Activated CD8-positive, alpha-beta memory T cell treated with anti-CD3 and anti-CD28 coated beads, Interleukin-2, amount 10 ng/mL, durations not matched to agents 7 days and 5 days (primary cell): Measurements from ENCODE around the gene DDX18. TPM values are rescaled to one million over a fixed set of nuclear protein-coding genes. Genes with fewer than 3 reads are reported as not detected.
"Not testable (repeated sequence)": the region's sequence is repeated elsewhere in the genome, so short reads cannot be mapped to it uniquely, and the experiment has no call there.

Source experiments
- ATAC-seq: fragments of 150-1000 bp; cut with Tn5 transposase; one replicate; pipeline ENCODE4 v1.10.0; 2021; ENCODE audit warnings: moderate library complexity
- CTCF ChIA-PET: fragments of 350-600 bp; sonication (Branson Sonifier 250); formaldehyde crosslinking; loops from one replicate; lab custom pipeline; 2021; ENCODE audit warnings: antibody characterized with exemption; lab: Charles Lee
- DNase-seq: peaks from one replicate; pipeline ENCODE4 v3.0.0-alpha.2; 2020
- H3K27ac Mint-ChIP-seq: one replicate; pipeline ENCODE4 v1.8.0; 2021; ENCODE audit warnings: mild to moderate bottlenecking, mixed read lengths
- H3K27me3 Mint-ChIP-seq: one replicate; pipeline ENCODE4 v1.8.0; 2021; ENCODE audit warnings: mixed read lengths
- H3K36me3 Mint-ChIP-seq: one replicate; pipeline ENCODE4 v1.8.0; 2021; ENCODE audit warnings: mild to moderate bottlenecking, mixed read lengths
- H3K4me1 Mint-ChIP-seq: one replicate; pipeline ENCODE4 v1.8.0; 2021; ENCODE audit warnings: mixed read lengths
- H3K4me3 Mint-ChIP-seq: one replicate; pipeline ENCODE4 v1.8.0; 2021; ENCODE audit warnings: mild to moderate bottlenecking, moderate library complexity, mixed read lengths
- H3K9me3 Mint-ChIP-seq: one replicate; pipeline ENCODE4 v1.8.0; 2022; ENCODE audit warnings: low read depth, mixed read lengths
- total RNA-seq, 2 experiments: library from RNA; stranded (reverse); gene quantifications; one replicate each; pipeline ENCODE4 v1.2.3, GENCODE V29; 2021

Gene DDX18
- 10 to 100 TPM; 55.3 to 78.2 TPM for total RNA-seq

- Mint-ChIP-seq H3K4me1 (peaks cover 33% of the 10 kb centered on the region), H3K27me3 (no peaks in the 10 kb centered on the region), H3K9me3 (no peaks in the 10 kb centered on the region), H3K27ac (peak within 1 kb of the TSS; percentile 96), H3K36me3 (peaks cover 27% of the 10 kb centered on the region), H3K4me3 (peak within 1 kb of the TSS; percentile 98)
- peak; percentile 94 for ATAC-seq
- CTCF ChIA-PET: interaction anchor here (0.7 to 3.3 kb wide), 20 partner anchors 11 to 409 kb away, joined by 3 to 72 read pairs (median 4); partner anchors contain the start of genes CCDC93 and INSIG2
- peak; percentile 98 for DNase-seq
Observed at GRCh38 chr2:117814417-117815264, at the start of gene DDX18. Gene DDX18 (plus strand): TSS chr2:117814691. CDS start chr2:117814778, 87 bp downstream.

- CTCF ChIA-PET: no interaction called here
- no peaks in the 10 kb centered on the region for H3K4me1 Mint-ChIP-seq
- H3K36me3 Mint-ChIP-seq: no peaks in the 10 kb centered on the region
- H3K27ac Mint-ChIP-seq: no peak overlapping the region
- no peak overlapping the region for H3K4me3 Mint-ChIP-seq
- no peaks in the 10 kb centered on the region for H3K9me3 Mint-ChIP-seq
- no peak for DNase-seq
- peaks cover 2% of the 10 kb centered on the region for H3K27me3 Mint-ChIP-seq
- ATAC-seq: no peak
Observed at GRCh38 chr2:117770730-117771129, 43.8 kb upstream of the DDX18 start.

- Mint-ChIP-seq H3K27ac (no peak overlapping the region), H3K36me3 (no peaks in the 10 kb centered on the region), H3K4me3 (no peak overlapping the region), H3K27me3 (peaks cover 2% of the 10 kb centered on the region), H3K9me3 (no peaks in the 10 kb centered on the region), H3K4me1 (no peaks in the 10 kb centered on the region)
- CTCF ChIA-PET: interaction anchor here (1.5 kb wide), 1 partner anchor 14 kb away, joined by 4 read pairs; no protein-coding TSS in a partner anchor
- no peak for ATAC-seq
- DNase-seq: no peak
Observed at GRCh38 chr2:117771969-117772630, 42.4 kb upstream of the DDX18 start.

GRCh38 chr2:117774716-117775115 is 39.8 kb upstream of the DDX18 start:
- Mint-ChIP-seq H3K4me1 (no peaks in the 10 kb centered on the region), H3K36me3 (no peaks in the 10 kb centered on the region), H3K9me3 (no peaks in the 10 kb centered on the region), H3K4me3 (no peak overlapping the region), H3K27me3 (no peaks in the 10 kb centered on the region), H3K27ac (no peak overlapping the region)
- ATAC-seq (no peak), DNase-seq (no peak)
- CTCF ChIA-PET: no interaction called here

- Mint-ChIP-seq H3K4me3 (no peak overlapping the region), H3K9me3 (no peaks in the 10 kb centered on the region), H3K4me1 (no peaks in the 10 kb centered on the region), H3K27ac (no peak overlapping the region), H3K36me3 (no peaks in the 10 kb centered on the region), H3K27me3 (no peaks in the 10 kb centered on the region)
- CTCF ChIA-PET: no interaction called here
- DNase-seq (no peak), ATAC-seq (no peak)
Observed at GRCh38 chr2:117775703-117776219, 38.7 kb upstream of the DDX18 start.

- no peaks in the 10 kb centered on the region for H3K4me1 Mint-ChIP-seq
- H3K27me3 Mint-ChIP-seq: no peaks in the 10 kb centered on the region
- H3K36me3 Mint-ChIP-seq: no peaks in the 10 kb centered on the region
- ATAC-seq (no peak), DNase-seq (no peak)
- no peaks in the 10 kb centered on the region for H3K9me3 Mint-ChIP-seq
- CTCF ChIA-PET: no interaction called here
- H3K4me3 Mint-ChIP-seq: no peak overlapping the region
- H3K27ac Mint-ChIP-seq: no peak overlapping the region
Observed at GRCh38 chr2:117776888-117777287, 37.6 kb upstream of the DDX18 start.

- no peak overlapping the region for H3K4me3 Mint-ChIP-seq
- no peaks in the 10 kb centered on the region for H3K27me3 Mint-ChIP-seq
- ATAC-seq (no peak), DNase-seq (peak; percentile 46)
- CTCF ChIA-PET: interaction anchor here (0.6 to 1.3 kb wide), 4 partner anchors 10 to 28 kb away, joined by 3 to 4 read pairs (median 4); no protein-coding TSS in a partner anchor
- H3K27ac Mint-ChIP-seq: no peak overlapping the region
- no peaks in the 10 kb centered on the region for H3K36me3 Mint-ChIP-seq
- peaks cover 3% of the 10 kb centered on the region for H3K9me3 Mint-ChIP-seq
- no peaks in the 10 kb centered on the region for H3K4me1 Mint-ChIP-seq
Observed at GRCh38 chr2:117785740-117786139, 28.8 kb upstream of the DDX18 start.

- H3K4me1 Mint-ChIP-seq: no peaks in the 10 kb centered on the region
- no peaks in the 10 kb centered on the region for H3K36me3 Mint-ChIP-seq
- ATAC-seq: no peak
Observed at GRCh38 chr2:117786520-117786919, 28.0 kb upstream of the DDX18 start.

GRCh38 chr2:117789505-117789904 is 25.0 kb upstream of the DDX18 start:
- H3K27me3 Mint-ChIP-seq: no peaks in the 10 kb centered on the region
- peaks cover 3% of the 10 kb centered on the region for H3K9me3 Mint-ChIP-seq
- CTCF ChIA-PET: no interaction called here
- no peak overlapping the region for H3K27ac Mint-ChIP-seq
- H3K4me1 Mint-ChIP-seq: no peaks in the 10 kb centered on the region
- no peak overlapping the region for H3K4me3 Mint-ChIP-seq
- DNase-seq: no peak
- no peak for ATAC-seq
- no peaks in the 10 kb centered on the region for H3K36me3 Mint-ChIP-seq

More at GRCh38 chr2:117786520-117786919, 28.0 kb upstream of the DDX18 start:
- no peak for DNase-seq
- CTCF ChIA-PET: interaction anchor here (1.3 kb wide), 1 partner anchor 15 kb away, joined by 4 read pairs; no protein-coding TSS in a partner anchor
- no peak overlapping the region for H3K27ac Mint-ChIP-seq
- no peak overlapping the region for H3K4me3 Mint-ChIP-seq
- H3K27me3 Mint-ChIP-seq: no peaks in the 10 kb centered on the region
- peaks cover 3% of the 10 kb centered on the region for H3K9me3 Mint-ChIP-seq

- no peaks in the 10 kb centered on the region for H3K4me1 Mint-ChIP-seq
- DNase-seq: no peak
- CTCF ChIA-PET: interaction anchor here (1.4 kb wide), 1 partner anchor 20 kb away, joined by 7 read pairs; the partner anchor contains the start of gene DDX18
- no peak overlapping the region for H3K27ac Mint-ChIP-seq
- peaks cover 3% of the 10 kb centered on the region for H3K9me3 Mint-ChIP-seq
- no peak overlapping the region for H3K4me3 Mint-ChIP-seq
- no peaks in the 10 kb centered on the region for H3K36me3 Mint-ChIP-seq
- no peak for ATAC-seq
- H3K27me3 Mint-ChIP-seq: no peaks in the 10 kb centered on the region
Observed at GRCh38 chr2:117794668-117795067, 19.8 kb upstream of the DDX18 start.

- Mint-ChIP-seq H3K9me3 (no peaks in the 10 kb centered on the region), H3K4me1 (peaks cover 6% of the 10 kb centered on the region), H3K27me3 (peaks cover 15% of the 10 kb centered on the region), H3K4me3 (no peak overlapping the region), H3K36me3 (no peaks in the 10 kb centered on the region), H3K27ac (no peak overlapping the region)
- ATAC-seq (no peak), DNase-seq (no peak)
- CTCF ChIA-PET: no interaction called here
Observed at GRCh38 chr2:117801826-117802225, 12.7 kb upstream of the DDX18 start.

- H3K27ac Mint-ChIP-seq: not testable (repeated sequence)
Observed at GRCh38 chr2:117803644-117804325, 10.7 kb upstream of the DDX18 start.

GRCh38 chr2:117812443-117812842 is 2.0 kb upstream of the DDX18 start:
- CTCF ChIA-PET: interaction anchor here (0.7 to 3.3 kb wide), 4 partner anchors 13 to 330 kb away, joined by 3 to 72 read pairs (median 4); no protein-coding TSS in a partner anchor
- H3K36me3 Mint-ChIP-seq: peaks cover 8% of the 10 kb centered on the region
- no peak overlapping the region for H3K27ac Mint-ChIP-seq

More at GRCh38 chr2:117803644-117804325, 10.7 kb upstream of the DDX18 start:
- not testable (repeated sequence) for H3K9me3 Mint-ChIP-seq, H3K4me1 Mint-ChIP-seq, H3K36me3 Mint-ChIP-seq, DNase-seq, ATAC-seq
- peak overlapping the region; percentile 66 for H3K4me3 Mint-ChIP-seq
- H3K27me3 Mint-ChIP-seq: peaks cover 15% of the 10 kb centered on the region
- CTCF ChIA-PET: interaction anchor here (1.5 kb wide), 1 partner anchor 199 kb away, joined by 7 read pairs; no protein-coding TSS in a partner anchor

More at GRCh38 chr2:117812443-117812842, 2.0 kb upstream of the DDX18 start:
- ATAC-seq: no peak
- Mint-ChIP-seq H3K4me3 (no peak overlapping the region), H3K27me3 (no peaks in the 10 kb centered on the region), H3K9me3 (no peaks in the 10 kb centered on the region), H3K4me1 (peaks cover 26% of the 10 kb centered on the region)
- DNase-seq: no peak
